IPS DF 4.7 (cell line): ENCODE results near the gene ANKS1B.
"Not testable (repeated sequence)": the region's sequence is repeated elsewhere in the genome, so short reads cannot be mapped to it uniquely, and the experiment has no call there.

Source experiments
- DNase-seq: peaks from one replicate; pipeline ENCODE4 v3.0.0-alpha.2; 2013; ENCODE audit warnings: low spot score; ENCODE audit errors: extremely low read depth

The ANKS1B gene

GRCh38 chr12:99383258-99383657 lies 601.5 kb downstream of the ANKS1B start:
- DNase-seq: no peak

DNA sequence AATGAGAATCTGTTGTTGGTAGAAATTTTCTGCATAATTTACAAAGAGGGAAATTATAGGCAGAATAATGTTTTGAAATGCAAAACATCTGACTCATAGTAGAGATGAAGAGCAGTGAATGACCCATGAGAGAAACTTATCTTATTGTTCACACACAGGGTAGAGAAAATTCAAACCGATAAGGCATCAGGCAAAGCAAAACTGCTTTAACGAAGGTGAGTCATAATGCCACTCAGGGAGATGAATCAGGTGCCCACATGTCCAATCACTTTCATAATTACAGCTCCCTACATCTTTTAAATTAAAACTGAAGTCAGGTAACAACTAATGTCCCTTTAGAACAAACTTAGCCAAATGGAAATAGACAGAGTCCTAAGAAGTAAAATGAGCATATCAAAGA lies 602.7 kb downstream of the ANKS1B start:
- DNase-seq: no peak

- no peak for DNase-seq
These were observed 604.0 kb downstream of the ANKS1B start for GRCh38 chr12:99380701-99381100.

DNA sequence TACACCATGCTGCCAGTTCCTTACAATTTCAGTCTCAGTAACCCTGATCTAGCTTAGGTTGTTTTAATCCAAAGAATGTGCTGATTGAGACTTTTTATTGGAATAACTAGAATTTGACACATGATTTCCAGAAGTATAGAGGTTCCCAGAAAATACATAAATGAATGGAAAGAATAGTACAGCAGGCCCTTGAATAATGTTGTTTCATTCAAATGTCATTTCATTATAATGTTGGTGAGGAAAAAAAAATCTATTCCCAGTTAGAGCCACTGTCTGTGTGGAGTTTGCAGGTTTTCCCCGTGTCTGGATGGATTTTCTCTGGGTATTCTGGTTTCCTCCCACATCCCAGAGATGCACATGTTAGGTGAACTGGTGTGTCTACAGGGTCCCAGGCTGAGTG lies 610.7 kb downstream of the ANKS1B start:
- no peak for DNase-seq

DNA sequence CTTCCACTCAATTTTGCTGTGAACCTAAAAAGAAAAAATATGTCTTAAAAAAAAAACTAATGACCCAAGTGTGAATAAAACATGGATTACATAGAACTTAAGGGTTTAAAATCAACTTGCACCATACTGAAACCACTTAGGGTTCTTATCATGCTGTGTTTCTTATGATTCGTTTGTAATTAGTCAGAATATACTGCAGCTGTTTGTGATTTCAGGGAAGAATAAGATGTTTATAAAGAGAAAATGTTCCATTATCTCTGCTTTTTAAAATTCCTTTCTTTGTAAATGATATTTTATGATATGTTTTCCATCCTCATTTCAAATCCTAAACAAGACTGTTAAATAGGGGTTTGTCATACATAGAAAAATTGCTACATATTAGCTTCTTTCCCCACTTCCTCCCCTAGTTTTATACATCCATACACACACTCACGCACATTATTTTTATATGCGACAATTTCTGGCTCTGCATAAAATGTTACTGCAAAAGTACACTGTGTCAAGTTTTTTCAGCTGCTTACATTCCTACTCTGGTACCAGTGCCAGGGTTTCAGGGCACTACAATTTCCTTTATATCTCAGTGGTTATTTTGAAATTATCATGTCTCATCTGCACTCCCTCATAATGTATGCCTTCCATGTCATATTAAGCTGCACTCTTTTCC lies 612.3 kb downstream of the ANKS1B start:
- DNase-seq: no peak

DNA sequence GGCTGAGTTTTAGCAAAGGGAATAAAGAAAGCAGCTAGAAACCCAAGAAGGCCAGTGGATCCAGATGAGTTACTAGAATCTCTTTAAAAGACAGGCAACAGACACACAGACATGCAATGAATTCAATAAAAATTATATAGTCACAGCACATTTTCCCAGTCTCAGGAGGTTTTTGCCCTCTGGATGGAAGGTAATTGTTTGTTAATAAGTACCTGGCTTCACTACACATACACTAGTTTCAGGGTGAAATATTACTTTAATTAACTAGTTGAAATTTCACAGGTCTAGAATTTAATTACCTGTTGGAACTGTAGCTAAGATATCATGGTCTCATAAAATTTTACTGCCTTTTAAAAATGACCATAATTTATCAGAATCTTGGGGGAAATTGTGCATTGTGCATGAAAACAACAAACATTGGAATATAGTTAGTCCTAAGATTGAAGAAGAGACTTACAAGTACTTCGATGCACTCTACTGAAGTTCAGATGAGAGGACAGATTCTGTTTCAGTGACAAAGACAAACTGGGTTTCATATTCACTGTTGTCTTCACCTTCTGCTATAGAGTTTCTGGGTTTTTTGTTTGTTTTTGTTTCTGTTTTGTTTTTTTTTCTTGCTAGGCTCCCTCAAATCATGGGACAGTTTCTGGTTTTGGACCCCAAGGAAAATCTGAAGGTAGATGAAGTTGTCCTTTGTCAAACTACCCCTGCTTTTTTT lies 614.2 kb downstream of the ANKS1B start:
- no peak for DNase-seq

GRCh38 chr12:99367181-99367580 lies 617.6 kb downstream of the ANKS1B start:
- no peak for DNase-seq

- no peak for DNase-seq
These were observed 632.5 kb downstream of the ANKS1B start for GRCh38 chr12:99352269-99352668.

GRCh38 chr12:99343960-99344359 lies 640.8 kb downstream of the ANKS1B start:
- DNase-seq: no peak

DNA sequence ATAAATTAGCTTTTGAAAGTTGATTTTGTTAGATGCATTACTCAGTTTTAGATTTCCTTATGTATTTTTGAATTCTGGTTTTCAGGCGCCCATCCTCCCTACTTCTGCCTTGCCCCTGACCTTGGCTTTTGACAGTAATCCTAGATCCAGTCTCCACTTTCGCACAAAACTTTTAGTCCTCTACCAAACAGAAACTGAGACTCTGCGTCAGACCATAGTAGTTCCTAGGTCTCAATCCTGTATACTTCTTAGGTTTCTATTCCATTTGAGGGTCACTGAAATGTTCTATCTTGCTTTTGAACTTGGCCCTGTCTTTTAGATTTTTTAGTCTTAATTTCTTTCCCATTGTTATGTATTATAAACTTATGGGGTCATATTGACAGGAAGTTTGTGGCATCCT lies 645.1 kb downstream of the ANKS1B start:
- no peak for DNase-seq

DNA sequence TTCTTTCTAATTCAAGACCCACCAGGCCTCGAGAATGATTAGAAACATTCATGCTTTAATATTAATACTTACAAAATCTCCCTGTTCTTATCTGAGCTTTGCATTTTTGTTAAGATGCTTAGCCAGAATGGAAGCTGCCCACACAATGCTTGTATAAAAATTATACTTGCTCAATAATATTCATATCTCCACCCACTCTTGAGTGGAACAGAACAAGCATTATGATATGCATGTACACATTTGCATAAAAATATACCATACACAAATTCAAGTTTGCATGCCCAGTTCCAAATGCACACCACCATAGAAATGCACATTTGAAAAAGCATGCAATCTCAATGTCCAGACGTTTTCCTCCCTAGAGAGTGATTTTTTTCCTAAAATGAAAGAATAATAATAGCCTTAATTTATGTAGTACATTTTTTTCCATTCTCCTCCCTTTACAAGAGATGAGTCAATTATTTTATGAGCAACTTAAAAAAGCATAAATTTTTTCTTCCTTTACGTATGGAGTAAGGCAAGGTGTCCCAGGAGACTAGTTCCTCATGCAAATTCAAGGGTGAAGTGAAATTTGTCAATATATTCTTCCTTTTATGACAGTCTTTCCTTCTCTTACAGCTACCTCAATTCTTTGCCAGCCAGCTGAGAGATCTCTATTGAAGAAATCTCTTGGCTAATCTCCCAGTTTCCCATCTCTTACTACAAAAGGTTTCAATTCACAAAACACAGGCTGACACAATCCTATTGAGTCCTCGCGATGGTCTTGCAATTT lies 650.3 kb downstream of the ANKS1B start:
- DNase-seq: no peak

GRCh38 chr12:99332936-99333591 lies 651.7 kb downstream of the ANKS1B start:
- DNase-seq: no peak

DNA sequence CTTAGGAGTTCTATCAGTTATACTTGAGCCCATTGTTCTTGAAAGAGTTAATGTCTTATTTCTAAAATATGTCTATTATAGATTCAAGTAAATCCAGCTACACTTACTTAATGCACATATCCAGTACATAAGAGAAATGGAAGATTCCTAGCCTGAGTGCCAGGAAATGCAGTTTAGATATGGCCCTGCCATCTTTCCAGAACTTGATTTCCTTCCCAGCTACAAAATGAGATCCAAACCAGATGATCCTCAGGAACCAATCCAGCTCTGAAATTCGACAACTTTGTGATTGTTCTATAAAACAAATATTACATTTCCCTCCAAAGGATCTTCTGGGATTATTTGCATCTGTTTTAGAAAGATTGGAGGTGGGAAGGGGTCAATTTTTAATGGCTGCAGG lies 654.5 kb downstream of the ANKS1B start:
- no peak for DNase-seq

GRCh38 chr12:99321210-99321609 lies 663.5 kb downstream of the ANKS1B start:
- not testable (repeated sequence) for DNase-seq

GRCh38 chr12:99311373-99311772 lies 673.4 kb downstream of the ANKS1B start:
- no peak for DNase-seq

DNA sequence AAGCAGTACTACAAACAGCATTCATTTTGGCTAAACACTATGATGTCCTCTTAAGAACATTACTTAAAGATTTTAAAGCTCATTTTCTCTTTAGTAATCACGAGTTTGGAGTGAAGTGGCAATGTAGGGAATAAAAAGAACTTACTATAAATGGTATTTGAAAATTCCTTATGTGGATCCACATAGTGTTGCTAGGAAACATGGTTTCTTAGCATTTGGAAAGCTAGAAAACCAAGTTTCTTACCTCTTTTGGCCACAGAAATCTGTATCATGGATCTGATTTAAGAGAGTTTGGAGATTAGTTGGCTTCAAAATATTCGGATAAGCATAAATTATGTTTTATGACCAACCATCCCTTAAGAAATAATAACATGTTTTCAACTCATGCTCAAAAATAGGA lies 674.9 kb downstream of the ANKS1B start:
- DNase-seq: no peak

DNA sequence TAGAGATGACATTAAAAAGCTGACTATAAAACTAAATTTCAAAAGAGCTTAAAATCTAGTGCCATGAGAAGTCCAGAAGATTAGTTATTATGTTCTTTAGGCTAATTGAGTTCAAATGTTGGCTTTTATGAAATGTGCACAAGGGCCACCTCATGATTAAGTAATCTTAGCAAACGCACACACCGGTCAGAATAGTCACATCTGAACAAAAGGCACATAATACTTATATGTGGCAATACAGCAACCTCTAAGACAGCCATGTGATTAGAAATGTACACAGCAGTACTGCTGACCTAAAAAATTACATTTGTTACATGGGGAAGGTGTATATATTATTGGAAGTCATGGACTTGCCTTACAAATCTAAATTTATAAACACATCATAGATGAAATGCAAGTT lies 681.9 kb downstream of the ANKS1B start:
- DNase-seq: no peak

DNA sequence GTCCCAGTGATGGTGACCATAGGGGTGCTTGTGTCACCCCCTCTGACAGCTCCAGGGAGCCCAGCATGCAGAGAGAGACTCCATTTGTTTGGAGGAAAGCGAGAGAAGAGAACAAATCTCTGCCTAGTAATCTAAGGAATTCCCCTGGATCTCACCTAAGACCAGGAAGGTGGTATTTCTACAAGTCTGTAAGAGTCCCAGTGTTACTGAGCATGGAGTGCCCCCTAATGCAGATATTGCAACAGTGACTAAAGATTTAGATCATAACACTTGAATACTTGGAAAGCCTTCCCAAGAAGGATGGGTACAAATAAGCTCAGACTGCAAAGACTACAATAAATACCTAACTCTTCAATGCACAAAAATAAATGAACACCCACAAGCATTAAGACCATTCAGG lies 697.6 kb downstream of the ANKS1B start:
- DNase-seq: no peak

DNA sequence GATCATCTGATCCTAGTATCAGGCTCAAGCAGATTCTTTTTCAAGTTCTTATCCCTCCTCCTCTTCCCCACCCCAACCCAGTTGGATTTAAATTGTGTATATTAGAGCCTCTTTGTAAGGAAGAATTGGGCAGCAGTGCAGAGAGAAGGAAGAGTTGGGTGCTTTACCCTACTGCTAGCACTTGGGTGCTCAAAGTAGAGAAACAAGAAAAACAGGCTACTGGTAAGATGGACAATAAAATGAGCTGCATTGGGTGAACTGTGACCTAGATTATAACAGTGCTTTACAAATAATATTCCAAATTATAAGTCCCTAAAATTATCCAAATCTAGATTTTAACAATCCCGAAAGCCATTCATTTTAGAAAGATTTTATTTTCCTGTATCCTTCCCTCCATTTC lies 700.6 kb downstream of the ANKS1B start:
- no peak for DNase-seq

DNA sequence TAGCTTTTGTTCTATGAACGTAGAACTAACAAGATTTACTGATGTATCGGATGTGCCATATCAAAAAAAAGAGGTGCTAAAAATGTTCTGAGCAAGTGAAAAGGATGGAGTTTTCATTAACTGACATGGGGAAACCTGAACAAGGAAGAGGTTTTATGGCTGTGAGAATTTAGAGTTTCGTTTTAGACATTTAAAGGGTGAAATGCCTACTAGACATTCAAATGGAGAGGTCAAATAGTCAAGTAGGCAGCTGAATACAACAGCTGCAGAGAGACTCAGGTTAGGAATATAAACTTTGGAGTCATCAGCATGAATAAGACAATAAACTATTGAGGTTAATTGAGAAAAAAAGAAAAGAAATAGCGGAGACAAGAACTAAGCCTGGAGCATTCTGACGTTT lies 702.1 kb downstream of the ANKS1B start:
- DNase-seq: no peak

GRCh38 chr12:99282086-99282485 lies 702.6 kb downstream of the ANKS1B start:
- DNase-seq: no peak

GRCh38 chr12:99281277-99281676 lies 703.5 kb downstream of the ANKS1B start:
- DNase-seq: no peak
